Activated CD8-positive, alpha-beta memory T cell treated with anti-CD3 and anti-CD28 coated beads for 24 hours (primary cell): ENCODE results near the gene BRD4.

Source experiments
- DNase-seq: peaks from one replicate; pipeline ENCODE4 v3.0.0-alpha.2; 2020

BRD4 gene

DNA sequence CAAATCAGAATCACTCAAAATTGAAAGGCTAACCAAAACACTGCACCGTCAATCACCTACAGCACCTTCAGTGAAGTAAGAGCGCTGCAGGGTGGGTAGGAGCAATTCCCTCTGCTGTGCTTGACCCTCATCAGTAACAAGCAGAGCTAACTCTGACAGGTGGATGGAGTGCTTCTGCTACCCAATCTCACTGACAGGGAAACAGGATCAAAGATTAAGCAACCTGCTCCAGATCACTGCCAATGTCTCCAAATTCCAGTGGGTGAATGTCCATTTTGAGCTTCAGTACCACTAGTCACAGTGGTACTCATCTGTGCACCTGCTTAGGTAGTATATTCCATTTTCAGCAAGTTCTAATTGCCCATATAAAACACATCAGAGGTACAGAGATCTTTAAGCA, 25.2 kb downstream of the BRD4 start:
- no peak for DNase-seq

DNA sequence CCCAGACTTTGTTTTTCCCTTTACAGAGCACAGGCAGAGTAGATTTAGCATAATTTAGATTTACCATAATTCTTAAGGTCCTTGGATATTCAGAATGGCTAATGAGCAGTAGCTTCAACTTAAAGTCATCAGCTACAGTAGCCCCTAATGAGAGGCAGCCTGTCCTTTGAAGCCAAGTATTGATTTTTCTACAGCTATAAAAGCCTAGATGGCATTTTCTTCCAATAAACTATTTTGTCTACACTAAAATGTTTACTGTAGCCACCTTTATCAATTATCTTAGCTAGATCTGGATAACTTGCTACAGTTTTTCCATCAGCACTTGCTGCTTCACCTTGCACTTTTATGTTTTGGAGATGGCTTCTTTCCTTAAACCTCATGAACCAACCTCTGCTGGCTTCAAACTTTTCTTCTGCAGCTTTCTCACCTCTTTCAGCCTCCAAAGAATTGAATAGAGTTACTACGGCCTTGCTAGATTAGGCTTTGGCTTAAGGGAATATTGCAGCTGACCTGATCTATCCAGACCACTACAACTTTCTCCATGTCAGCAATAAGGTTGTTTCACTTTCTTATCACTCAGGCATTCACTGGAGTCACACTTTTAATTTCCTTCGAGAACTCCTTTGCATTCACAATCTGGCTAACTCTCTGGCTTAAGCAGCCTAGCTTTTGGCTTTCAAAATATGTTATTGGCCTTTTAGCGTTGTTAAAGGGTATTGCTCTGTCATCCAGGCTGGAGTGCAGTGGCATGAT, 26.6 kb downstream of the BRD4 start:
- no peak for DNase-seq

DNA sequence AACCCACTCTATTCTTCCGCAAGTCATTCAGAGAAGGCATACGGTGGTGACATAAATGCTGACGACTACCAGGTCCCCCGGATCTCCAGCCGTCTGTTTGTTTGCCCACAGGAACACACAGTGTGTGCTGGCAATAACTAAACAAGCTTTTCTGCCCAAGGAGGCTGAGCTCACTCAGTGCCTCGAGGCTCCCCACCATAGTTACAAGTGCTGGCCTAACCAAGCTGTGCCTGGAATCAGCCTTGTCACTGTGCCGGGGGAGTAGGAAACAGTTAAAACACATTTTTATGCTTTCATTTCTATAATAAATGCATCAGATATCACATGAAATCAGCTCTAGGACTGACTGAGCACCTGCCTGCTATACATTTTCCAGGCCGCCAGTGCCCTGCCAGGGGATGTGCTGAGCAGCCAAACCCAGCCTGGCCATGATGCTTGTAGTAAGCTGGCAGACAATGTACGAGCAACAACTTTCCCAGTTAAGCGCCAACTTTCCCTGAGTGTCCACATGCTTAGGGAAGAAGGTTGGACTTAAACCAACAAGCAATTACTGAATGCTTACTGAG, 28.1 kb downstream of the BRD4 start:
- DNase-seq = no peak

DNA sequence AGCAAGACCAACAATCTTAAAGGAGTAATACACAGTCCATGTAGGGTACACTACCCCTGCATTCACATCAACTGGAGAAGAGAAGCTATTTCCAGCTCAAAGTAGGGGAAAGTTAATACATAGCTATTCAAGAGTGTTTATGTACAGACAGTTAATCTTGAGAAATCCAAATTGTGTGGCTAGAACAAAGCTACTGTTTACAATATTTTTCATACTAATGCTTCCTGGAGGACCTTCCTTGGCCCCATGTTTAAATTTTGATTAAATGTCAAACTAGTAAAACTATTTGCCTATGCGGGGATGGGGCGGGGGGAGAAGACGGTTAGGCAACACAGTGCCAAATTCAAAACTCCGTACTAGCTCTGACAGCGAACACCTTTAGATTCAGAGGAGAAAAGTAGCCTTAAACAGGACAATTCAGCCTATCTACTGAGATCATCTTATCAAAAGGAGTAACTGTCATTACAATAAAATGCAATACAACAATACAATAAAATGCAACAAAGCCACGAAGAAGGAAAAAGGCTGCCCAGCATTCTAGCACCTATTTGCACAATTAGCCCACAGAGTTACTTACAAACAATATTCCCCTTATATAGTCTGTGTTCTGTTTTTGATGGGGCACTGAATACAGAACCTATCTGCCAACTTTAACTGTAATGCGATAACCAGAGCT, 29.1 kb downstream of the BRD4 start:
- no peak for DNase-seq

DNA sequence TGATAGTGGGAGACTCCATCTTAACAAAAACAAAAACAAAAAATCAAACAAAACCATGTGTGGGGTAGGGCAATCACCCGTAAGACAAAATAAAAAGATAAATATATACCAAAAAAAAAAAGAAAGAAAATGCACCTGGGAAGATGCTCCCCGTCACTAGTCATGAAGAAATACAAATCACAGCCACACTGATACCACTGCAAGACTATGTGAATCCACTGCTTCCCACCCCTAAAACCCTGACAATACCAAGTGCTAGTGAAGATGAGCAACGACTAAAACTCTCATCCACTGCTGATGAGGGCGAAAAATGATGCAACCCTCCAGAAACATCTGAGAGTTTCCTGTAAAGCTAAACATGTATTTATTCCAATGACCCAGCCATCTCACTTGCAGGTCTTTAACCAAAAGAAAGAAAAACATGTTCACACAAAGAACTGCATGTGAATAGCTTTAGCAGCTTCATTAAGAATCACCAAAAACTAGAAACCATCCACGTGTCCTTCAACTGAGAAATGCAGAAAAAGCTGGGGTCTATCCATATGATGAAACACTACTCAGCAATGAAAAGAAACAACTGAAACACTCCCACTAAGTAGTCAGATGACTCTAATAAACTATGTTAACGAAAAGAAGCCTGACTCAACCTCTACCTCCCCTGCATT, 31.7 kb downstream of the BRD4 start:
- no peak for DNase-seq

DNA sequence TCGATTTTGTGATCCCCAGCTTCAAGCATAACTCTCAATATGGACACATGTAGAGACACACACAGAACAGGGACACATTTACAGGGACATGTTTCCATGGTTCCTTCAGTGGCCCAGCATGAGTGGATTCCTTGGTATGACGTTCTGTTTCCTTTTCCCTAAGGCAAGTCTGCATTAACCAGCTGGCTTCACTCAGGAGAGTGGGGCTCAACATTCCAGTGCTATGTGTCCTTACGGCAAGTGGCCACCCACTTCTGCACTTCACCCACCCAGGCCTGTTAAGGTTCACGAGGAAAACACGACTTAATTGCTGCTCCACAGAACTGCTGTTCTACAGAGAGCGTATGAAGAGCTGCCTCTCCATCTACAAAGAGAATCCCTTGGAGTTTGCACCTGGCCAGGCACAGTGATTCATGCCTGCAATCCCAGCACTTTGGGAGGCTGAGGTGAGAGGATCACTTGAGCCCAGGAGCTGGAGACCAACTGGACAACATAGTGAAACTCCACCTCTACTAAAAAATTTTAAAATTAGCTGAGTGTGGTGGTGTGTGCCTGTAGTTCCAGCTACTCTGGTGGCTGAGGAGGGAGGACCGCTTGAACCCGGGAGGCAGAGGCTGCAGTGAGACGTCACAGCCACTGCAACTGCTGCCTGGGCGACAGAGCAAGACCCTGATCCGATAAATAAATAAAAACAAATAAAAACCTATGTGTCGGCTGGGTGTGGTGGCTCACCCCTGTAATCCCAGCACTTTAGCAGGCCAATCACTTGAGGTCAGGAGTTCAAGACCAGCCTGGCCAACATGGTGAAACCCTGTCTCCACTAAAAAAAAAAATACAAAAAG, 32.5 kb downstream of the BRD4 start:
- no peak for DNase-seq

DNA sequence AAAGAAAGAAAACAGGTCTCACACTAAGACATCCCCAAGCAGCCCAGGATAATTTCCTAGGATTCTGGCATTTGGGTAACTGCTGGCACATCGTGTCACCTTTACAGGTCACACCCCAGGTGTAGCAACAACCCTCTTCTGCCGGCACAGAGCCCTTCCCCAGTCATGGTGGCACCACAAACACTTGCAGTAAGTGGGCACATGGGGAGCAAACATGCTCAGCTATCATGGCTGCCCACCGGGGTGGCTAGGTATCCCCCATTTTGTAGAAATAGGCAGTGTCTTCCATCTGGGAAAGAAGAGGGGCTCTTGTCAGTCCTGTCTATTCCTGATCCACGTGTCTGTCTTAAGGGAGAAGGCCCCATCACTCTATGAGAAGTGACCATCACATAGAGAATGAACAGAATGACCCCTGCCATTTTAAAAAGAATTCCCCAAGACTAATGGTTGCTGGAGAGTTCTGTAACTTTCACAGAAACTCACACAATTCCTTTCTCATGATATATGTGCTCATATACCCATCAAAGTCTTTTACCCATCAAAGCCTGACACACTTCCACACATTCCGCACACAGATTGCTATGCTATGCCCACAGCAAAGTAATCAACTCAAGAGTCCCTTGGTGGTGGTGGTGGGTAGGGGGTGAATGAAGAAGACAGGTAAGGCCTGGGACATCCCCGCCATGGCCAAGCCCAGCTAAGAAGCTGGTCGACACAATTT, 33.3 kb downstream of the BRD4 start:
- no peak for DNase-seq

DNA sequence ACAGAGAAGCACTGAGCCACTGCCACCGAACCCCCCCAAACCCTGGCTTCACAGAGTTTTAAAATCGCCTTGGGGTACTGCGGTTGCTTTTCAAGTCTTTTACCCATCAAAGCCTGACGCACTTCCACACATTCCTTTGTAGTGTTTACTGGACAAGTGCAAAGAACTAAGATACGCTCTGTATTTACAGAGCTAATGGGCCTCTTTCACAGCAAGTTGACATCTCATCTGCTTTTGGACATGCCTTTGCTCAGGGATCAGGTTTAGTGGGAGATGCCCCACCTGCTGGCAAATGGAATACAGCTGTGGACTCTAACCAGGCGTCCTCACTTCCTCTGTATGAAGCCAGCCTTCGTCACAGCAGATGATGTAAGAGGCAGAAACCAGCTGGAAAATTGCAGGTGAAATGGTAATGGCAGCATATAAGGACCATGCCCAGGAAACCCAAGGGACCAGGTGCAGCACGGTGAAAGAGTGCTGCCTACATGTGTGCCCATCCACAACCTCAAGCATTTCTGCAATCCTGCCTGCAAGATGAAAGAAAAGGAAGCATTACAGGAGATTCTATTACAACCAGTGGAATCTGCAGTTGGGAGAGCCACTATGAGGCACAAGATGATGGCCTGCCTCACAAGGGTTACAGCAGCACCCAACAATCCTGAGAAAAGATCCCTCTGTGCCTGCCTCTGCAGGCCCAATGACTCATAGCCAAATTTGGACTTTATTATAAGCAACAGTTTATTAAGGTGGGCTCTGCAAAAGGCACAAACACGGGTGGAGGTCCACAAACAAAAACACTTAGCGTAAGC, 34.7 kb downstream of the BRD4 start:
- no peak for DNase-seq

DNA sequence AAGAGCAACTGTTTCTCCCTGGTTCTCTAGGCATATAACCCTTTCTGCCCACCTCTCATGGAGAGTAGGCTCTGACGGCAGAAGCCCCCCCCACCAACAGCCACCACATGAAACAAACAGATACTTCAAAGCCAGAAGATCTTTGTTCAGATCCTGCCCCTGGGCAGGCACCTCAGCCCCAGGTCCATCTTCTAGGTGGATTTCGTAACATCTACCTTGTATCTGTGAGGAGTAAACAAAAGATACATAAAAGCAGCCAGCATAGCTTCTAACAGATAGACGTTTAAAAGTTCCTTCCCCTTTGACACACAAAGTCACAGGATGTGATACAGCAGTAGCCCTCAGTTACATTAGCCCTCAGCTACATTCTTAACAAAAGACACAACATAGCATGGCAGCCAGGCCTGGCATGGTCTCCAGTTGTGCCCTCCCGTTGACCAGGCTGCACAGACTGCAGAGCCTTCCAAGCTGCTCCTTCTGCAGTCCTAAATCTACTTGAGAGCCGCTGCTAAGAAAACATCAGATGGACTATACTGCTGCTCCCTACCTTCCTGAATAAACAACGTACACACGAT, 35.4 kb downstream of the BRD4 start:
- DNase-seq = no peak

DNA sequence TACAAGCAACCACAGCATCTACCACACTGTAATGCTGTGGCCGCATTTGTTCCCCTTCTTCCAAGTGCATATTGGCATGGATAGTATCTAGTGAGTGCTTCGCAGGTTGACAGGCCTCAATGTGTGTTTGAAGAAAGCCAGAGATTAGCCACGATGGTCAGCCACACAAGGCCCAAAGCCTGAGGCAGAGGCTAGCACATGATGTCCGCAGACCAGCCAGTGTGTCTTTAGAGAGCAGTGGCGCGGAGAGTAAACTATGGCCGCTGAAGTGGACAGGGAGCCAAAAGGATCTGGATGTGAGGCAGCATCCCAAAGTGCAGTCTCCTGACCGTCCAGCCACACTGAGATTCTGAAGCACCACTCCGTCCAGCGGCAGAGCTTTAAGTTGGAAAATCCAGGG, 36.0 kb downstream of the BRD4 start:
- DNase-seq = no peak

DNA sequence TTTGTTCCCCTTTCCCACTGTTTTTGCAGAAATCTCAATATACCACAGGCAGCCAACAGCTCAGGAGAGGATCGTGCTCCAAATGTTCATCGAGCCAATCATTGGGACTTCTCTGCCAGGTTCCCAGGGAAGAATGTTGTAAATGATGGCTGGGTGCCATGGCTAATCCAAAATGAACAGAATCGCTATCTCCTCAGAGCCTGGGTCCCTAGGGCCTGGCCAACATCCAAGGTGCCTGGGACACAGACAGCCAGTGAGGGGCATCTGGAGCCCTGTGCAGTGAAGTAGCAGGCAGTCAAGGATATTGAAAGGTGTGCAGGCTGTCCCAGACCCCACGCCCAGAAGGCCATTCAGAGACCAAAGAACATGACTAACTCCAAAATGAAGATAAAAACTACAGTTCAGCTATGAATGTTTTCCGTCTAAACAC, 37.8 kb downstream of the BRD4 start:
- DNase-seq = no peak

DNA sequence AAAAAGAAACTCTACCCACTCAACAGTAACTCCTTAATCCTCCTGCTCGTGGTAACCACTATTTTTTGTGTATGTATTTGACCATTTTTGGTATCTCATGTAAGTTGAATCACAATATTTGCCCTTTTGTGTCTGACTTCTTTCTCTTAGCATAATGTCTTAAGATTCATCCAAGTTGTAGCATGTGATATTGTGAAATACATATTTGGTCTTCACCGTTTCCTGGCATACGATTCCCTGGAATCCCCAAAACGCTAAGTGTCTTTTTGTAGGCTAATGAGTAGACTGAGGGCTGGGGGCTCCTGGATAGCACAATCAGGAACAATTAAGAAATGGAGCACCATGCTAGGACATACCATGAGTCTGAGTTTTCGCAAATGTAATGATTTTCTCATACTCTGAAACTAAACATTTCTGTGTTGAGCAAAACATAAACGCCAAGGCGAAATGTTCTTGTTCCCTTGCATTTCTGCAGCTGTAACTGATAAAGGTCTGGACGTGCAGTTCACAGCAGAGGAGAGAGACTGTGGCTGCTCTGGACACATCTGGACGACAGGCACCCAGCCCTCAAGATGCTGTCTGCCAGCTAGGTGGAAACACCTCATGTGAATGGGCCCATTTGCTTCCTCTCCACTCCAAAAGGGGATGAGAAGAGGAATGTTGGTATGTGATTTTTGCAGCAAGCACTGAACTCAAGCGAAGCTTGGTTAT, 38.4 kb downstream of the BRD4 start:
- no peak for DNase-seq

DNA sequence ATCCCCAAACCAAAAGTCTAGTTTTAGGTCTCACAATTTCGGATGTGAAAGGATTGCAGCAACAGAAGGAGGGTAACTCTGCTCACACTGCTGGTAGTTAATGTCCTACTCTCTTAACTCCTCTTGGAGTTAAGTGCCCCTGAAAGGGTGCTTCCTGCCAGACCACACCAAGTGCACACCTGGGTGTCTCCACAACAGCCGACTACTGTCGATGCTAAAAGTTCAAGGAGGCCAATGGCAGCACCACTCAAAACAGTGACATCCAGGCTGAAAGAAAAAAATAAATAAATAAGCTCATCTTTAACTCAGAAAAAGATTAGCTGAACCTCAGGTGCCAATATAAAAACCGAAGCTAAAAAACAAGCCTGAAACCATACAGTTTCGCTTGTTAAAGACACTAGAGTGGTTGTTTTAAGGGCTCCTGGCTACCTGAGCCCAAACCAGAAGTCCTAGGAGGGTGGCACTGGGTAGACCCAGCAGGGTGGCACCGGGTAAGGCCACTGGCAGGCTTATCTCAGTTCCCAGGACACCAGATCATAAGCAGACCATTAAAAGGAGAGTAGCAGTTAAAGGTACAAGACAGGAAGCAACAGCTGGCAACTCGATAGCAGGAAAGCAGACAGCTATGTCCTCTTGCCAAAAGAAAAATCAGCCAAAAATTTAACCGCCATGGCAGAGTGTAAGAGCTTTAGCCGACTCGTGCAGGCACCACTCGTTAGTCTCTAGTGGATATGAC, 39.3 kb downstream of the BRD4 start:
- no peak for DNase-seq

DNA sequence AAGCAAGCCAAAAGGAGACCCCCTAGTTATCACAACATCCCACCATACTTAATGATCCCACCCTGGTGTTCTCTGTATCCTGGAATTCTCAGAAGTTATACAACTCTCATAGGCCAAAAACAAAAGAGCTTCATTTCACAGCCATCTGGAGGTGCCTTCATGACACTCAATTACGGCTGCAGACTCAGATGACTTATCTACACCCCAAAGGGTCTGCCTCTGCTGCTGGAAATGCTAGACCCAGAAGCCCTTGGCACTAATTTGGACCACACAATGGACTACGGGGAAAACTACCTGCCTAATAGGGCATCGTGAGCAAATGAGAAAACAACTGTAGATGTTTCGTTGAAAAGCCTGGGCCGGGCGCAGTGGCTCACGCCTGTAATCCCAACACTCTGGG, 40.2 kb downstream of the BRD4 start:
- no peak for DNase-seq

DNA sequence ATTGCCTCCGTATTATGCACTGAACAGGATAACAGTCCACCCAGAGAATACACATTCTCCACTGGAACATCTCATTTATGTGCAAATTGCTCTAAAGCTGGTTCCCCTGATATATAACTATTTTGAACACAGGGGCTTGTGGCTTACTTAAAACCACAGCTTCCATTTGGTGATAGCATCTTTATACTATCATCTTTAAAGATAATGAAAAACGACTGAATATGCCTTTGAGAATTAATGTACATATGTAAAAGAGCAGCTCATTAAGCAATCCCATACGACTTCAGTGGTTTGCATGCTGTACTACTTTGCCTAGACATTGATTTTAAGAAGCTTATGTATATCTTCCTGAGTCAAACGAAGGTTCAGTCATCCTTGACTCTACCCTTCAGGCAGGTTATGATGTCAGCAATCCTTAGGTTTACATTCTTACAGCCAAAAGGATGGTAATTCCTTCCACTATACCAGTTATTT, 40.8 kb downstream of the BRD4 start:
- no peak for DNase-seq

DNA sequence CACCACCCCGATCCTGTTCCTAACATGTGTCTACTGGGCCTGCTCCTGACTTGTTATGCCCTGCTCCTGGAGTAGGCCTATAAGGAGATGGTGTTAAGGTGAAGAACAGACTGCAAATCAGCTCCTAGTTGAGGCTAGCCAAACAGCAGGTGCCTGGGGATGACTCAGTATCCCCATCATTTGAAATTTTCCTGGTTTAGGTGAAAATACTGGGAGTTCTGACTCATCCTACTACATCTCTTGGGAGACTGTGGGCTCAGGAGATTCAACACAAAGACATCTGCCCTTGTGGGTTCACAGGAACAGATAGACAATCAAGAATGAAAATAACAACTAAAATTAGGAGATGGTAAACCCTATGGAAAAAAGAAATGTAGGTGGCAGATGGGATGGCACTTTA, 41.2 kb downstream of the BRD4 start:
- no peak for DNase-seq

DNA sequence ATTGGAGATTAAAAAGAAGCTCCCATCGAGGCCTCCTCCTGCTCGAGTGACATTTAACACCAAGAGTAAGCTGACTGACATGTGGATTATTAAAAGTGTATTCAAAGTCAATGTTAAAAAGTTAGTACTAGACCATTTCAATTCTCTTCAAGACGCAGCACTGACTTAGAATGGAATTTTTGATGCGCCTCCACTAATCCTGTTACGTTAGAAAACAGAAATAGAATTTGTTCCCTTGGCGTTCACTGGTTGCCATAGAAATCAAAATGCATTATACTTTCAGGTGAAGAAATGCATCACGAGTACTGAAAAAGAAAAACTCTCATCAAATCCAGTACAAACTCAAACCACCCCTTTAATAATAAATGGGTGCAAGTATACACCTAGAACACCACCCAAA, 42.2 kb downstream of the BRD4 start:
- no peak for DNase-seq

DNA sequence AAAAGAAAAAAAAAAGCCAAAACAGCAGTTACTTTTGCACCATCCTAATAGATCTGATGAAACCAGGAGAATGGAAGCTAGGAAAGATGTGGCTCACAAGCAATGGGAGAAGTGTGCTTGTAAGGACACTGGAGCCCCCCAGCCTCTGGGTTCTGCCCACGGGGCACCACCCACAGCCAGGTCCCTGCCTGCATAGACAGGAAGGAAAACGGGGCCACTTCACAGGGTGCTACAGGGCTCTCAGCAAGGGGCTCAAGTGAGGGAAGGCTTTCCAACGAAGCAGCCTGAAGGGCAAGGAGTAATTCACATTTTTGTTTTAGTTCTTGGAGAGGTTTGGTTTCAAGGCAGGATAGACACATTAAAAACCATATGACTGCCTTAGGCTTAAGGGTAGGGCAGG, 42.7 kb downstream of the BRD4 start:
- no peak for DNase-seq
